B cell (primary cell): Measurements from ENCODE around the gene RIPPLY1.

ENCODE experiments used
- EZH2 ChIP-seq: IDR thresholded peaks from 2 replicates; pipeline ENCODE4 v1.6.1; 2012; ENCODE audit warnings: borderline replicate concordance, low read depth, mild to moderate bottlenecking, moderate library complexity, low read length; ENCODE audit not compliant: insufficient read depth, poor library complexity, severe bottlenecking
- TF ChIP-seq, protein P1 (sequence below): fragments of 200-600 bp; IDR thresholded peaks from one replicate; pipeline ENCODE4 v1.8.0; 2022; ENCODE audit warnings: antibody characterized with exemption, mild to moderate bottlenecking

DNA sequence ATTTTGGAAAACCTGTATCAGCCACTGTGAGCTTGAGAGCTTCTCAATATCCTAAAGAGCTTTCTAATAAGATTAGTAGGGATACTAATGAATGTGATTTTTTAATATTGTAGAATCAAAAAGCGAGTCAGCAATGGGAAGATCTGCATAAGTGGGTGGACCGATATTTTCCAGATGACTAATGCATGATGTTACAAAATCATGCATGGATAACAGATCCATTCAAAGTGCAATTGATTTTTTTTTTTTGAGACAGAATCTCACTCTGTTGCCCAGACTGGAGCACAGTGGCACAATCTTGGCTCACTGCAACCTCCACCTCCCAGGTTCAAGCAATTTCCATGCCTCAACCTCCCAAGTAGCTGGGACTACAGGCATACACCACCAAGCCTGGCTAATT is 9.7 kb upstream of the RIPPLY1 start:
- TF ChIP-seq, protein P1, sequence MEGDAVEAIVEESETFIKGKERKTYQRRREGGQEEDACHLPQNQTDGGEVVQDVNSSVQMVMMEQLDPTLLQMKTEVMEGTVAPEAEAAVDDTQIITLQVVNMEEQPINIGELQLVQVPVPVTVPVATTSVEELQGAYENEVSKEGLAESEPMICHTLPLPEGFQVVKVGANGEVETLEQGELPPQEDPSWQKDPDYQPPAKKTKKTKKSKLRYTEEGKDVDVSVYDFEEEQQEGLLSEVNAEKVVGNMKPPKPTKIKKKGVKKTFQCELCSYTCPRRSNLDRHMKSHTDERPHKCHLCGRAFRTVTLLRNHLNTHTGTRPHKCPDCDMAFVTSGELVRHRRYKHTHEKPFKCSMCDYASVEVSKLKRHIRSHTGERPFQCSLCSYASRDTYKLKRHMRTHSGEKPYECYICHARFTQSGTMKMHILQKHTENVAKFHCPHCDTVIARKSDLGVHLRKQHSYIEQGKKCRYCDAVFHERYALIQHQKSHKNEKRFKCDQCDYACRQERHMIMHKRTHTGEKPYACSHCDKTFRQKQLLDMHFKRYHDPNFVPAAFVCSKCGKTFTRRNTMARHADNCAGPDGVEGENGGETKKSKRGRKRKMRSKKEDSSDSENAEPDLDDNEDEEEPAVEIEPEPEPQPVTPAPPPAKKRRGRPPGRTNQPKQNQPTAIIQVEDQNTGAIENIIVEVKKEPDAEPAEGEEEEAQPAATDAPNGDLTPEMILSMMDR, result no peak
- no peak for TF ChIP-seq EZH2
